BLaER1 (cell line): ENCODE data around the gene ARHGEF25.

Experiments used
- H3K27ac ChIP-seq: shearing (Covaris generic); formaldehyde crosslinking; 2 replicates; pipeline ENCODE4 v1.8.1; 2022
- H3K27me3 ChIP-seq: shearing (Covaris generic); formaldehyde crosslinking; 2 replicates; pipeline ENCODE4 v1.8.1; 2022
- H3K36me3 ChIP-seq: shearing (Covaris generic); formaldehyde crosslinking; 2 replicates; pipeline ENCODE4 v1.8.1; 2022
- H3K4me1 ChIP-seq: shearing (Covaris generic); formaldehyde crosslinking; 2 replicates; pipeline ENCODE4 v1.8.1; 2022
- H3K4me2 ChIP-seq: shearing (Covaris generic); formaldehyde crosslinking; 2 replicates; pipeline ENCODE4 v1.8.1; 2022
- H3K4me3 ChIP-seq: shearing (Covaris generic); formaldehyde crosslinking; 2 replicates; pipeline ENCODE4 v1.8.1; 2022
- H3K9ac ChIP-seq: shearing (Covaris generic); formaldehyde crosslinking; 2 replicates; pipeline ENCODE4 v1.8.1; 2022
- H3K9me3 ChIP-seq: shearing (Covaris generic); formaldehyde crosslinking; 2 replicates; pipeline ENCODE4 v1.8.1; 2022
- H4K20me1 ChIP-seq: shearing (Covaris generic); formaldehyde crosslinking; 2 replicates; pipeline ENCODE4 v1.8.1; 2022
- Cebpa-rat ChIP-seq: shearing (Covaris generic); IDR thresholded peaks from 2 replicates; pipeline ENCODE4 v1.8.1; 2022

Gene ARHGEF25

DNA sequence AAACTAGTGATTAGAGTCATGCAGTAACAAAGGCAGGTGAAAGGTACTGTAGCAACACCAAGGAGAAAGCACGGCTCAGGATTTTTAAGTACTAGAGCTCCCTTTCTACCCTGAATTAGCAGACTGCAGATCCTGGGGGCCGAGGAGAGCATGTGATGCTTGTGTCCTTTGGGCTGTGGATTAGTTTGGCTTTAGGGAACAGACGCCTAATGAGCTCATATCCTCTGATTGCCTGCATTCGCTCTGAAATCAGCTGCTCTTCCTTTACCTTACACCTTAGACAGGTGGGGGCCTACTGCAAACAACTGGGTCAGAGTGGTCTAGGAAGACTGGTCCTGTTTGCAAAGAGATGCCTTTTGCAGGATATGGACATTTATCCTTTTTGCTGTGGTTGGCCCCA lies 18.0 kb upstream of the ARHGEF25 start:
- TF ChIP-seq Cebpa-rat = no peak
- Histone ChIP-seq H3K27ac (no peak overlapping the region), H4K20me1 (no peaks in the 10 kb centered on the region), H3K36me3 (peaks cover 16% of the 10 kb centered on the region; the same call in 1 of the 2 replicates), H3K4me3 (no peak overlapping the region), H3K4me2 (no peak overlapping the region), H3K4me1 (peaks cover 21% of the 10 kb centered on the region), H3K9ac (no peak overlapping the region), H3K9me3 (no peaks in the 10 kb centered on the region; the same call in 1 of the 2 replicates), H3K27me3 (peaks cover 22% of the 10 kb centered on the region)

DNA sequence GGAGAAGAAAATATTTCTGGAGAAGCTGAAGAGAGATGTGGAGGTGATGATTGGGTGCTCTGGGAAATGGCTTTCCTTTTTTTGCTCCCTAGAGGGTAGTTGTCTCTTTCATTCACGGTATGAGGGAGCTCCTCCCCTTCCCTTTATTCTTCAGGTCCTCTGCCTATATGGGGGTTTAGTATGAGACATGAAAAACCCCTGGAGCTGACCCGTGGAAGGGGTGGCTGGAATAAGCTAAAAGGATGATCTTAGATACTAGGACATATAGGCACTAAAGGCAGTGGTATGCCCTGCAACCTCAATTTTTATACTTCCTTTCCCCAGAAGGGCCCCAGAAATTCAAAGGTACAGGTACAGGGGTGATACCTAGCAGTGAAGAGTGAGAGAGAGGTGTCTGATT lies 10.8 kb upstream of the ARHGEF25 start:
- H3K9ac ChIP-seq = no peak overlapping the region
- TF ChIP-seq Cebpa-rat = no peak
- no peaks in the 10 kb centered on the region for H4K20me1 ChIP-seq
- peaks cover 49% of the 10 kb centered on the region for H3K36me3 ChIP-seq
- peak overlapping the region; percentile 47 for H3K4me2 ChIP-seq
- H3K9me3 ChIP-seq = no peaks in the 10 kb centered on the region
- no peak overlapping the region for H3K4me3 ChIP-seq
- peaks cover 29% of the 10 kb centered on the region for H3K4me1 ChIP-seq
- no peak overlapping the region for H3K27ac ChIP-seq
- H3K27me3 ChIP-seq = peaks cover 32% of the 10 kb centered on the region

DNA sequence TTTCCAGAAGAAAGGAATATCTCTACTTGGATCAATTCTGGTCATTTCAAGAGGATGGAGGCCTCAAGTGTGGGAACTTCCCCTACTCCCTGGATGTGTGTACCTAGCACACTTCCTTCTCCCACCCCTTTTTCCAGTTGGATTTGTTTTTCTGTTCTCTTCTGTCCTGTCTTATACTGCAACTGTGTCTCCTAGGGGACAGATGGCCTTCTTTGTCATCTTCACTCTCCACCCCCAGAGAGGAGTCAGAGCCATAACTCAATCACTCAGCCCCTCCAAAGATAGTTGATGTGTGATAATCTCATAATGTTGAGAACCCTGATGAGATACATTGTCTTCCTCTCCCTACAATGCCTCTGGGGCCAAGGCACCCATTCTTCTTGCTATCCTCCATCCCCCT lies 8.7 kb upstream of the ARHGEF25 start:
- H3K4me2 ChIP-seq = no peak overlapping the region
- no peaks in the 10 kb centered on the region for H3K9me3 ChIP-seq
- no peak overlapping the region for H3K9ac ChIP-seq
- no peaks in the 10 kb centered on the region for H4K20me1 ChIP-seq
- H3K27me3 ChIP-seq = peaks cover 52% of the 10 kb centered on the region
- no peak overlapping the region for H3K4me3 ChIP-seq
- H3K27ac ChIP-seq = no peak overlapping the region
- peaks cover 34% of the 10 kb centered on the region for H3K4me1 ChIP-seq
- H3K36me3 ChIP-seq = peaks cover 42% of the 10 kb centered on the region
- no peak for TF ChIP-seq Cebpa-rat

DNA sequence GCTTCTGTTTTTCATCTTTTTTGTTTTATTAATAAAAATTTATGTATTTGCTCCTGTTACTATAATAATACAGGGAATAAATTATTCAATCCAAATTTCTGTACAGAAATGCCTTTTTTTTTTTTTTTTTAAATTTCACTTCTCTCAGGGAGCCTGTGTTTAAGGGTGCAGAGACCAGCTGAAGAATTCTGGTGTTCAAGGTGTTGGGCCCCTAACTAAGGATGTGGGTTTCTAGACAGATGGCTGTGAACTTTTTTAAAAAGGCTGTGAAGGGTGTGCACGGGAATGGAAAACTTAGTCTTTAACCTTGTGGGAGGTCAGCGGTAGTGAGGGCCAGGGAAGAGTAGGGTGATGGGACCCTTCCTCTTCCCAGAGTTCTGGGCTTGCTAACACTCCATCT lies 7.9 kb upstream of the ARHGEF25 start:
- Histone ChIP-seq H3K9me3 (no peaks in the 10 kb centered on the region), H3K36me3 (peaks cover 35% of the 10 kb centered on the region), H3K27ac (no peak overlapping the region), H3K4me2 (peak overlapping the region; percentile 90; the same call in 1 of the 2 replicates), H3K9ac (no peak overlapping the region), H3K4me3 (no peak overlapping the region), H3K4me1 (peaks cover 36% of the 10 kb centered on the region), H3K27me3 (peaks cover 60% of the 10 kb centered on the region), H4K20me1 (no peaks in the 10 kb centered on the region)
- TF ChIP-seq Cebpa-rat = no peak

DNA sequence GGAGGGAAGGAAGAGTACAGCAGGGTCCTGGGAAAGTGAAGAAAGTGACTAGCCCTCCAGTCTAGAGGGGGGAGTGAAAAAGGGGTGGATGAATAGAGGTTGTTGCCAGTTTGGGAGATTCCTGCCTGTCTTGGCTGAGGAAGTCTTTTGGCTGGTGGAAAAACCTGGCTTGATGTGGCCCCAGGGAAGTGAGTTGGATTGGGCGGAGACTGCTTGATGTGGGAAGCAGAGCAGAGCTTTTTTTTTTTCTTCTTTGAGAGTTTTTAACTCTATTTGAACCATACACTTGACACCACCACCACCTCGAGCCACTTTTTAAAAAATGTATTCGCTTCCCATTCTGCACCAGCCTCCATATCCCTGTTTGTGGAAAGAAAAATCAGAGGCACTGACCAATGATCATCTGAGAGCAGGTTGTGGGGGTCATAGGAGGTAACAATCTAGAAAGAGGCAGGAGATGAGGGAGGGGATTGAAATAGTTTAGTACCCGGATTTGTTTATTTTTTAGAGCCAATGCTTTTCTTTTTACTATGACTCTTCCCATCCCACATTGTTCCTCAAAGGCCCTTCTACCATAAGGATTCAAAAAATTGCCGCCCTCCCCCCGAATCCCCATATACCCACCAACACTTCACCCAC lies 7.3 kb upstream of the ARHGEF25 start:
- Histone ChIP-seq H3K4me3 (peak overlapping the region; percentile 68), H4K20me1 (no peaks in the 10 kb centered on the region), H3K27me3 (peaks cover 66% of the 10 kb centered on the region), H3K27ac (peak overlapping the region; percentile 67; the same call in 1 of the 2 replicates), H3K4me1 (peaks cover 42% of the 10 kb centered on the region), H3K4me2 (peak overlapping the region; percentile 90), H3K9ac (peak overlapping the region; percentile 68), H3K36me3 (peaks cover 33% of the 10 kb centered on the region), H3K9me3 (no peaks in the 10 kb centered on the region)
- no peak for TF ChIP-seq Cebpa-rat

DNA sequence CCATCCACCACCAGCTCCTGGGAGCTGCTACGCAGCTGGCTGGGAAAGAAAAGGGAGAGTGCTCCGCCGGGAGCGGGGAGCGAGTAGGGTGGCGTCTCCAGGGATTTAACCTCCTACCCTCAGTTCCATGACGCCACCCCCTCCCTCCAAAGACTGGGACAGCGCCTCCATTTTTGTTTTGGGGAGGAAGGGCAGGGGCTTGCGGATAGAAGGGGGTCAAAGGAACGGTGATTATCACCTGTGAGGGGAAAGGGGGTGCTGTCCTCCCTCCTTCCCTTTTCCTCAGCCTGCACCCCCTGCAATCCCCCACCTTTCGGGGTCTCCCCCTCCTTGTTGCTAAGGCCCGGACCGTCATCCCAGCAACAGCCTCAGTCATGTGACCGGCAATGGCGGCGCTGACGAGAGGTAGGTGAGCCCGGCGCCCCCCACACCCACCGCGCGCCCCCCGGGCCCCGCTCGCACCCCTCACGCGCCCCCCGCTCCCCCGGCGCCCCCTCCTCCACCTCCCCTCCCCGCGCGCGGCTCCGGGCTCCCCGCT lies 6.7 kb upstream of the ARHGEF25 start, which contains the start of gene DTX3:
DTX3 (plus strand) TSS at position 371 of the 538 bp plus-strand sequence. CDS start 1,694 bp downstream, outside the sequence.
- H3K36me3 ChIP-seq = peaks cover 27% of the 10 kb centered on the region
- H3K4me3 ChIP-seq = peak within 1 kb of the TSS; percentile 68
- no peak for TF ChIP-seq Cebpa-rat
- H3K4me2 ChIP-seq = peak within 1 kb of the TSS; percentile 90
- peaks cover 72% of the 10 kb centered on the region for H3K27me3 ChIP-seq
- peaks cover 44% of the 10 kb centered on the region for H3K4me1 ChIP-seq
- no peaks in the 10 kb centered on the region for H4K20me1 ChIP-seq
- peak within 1 kb of the TSS; percentile 67; the same call in 1 of the 2 replicates for H3K27ac ChIP-seq
- H3K9ac ChIP-seq = peak within 1 kb of the TSS; percentile 68
- no peaks in the 10 kb centered on the region for H3K9me3 ChIP-seq

DNA sequence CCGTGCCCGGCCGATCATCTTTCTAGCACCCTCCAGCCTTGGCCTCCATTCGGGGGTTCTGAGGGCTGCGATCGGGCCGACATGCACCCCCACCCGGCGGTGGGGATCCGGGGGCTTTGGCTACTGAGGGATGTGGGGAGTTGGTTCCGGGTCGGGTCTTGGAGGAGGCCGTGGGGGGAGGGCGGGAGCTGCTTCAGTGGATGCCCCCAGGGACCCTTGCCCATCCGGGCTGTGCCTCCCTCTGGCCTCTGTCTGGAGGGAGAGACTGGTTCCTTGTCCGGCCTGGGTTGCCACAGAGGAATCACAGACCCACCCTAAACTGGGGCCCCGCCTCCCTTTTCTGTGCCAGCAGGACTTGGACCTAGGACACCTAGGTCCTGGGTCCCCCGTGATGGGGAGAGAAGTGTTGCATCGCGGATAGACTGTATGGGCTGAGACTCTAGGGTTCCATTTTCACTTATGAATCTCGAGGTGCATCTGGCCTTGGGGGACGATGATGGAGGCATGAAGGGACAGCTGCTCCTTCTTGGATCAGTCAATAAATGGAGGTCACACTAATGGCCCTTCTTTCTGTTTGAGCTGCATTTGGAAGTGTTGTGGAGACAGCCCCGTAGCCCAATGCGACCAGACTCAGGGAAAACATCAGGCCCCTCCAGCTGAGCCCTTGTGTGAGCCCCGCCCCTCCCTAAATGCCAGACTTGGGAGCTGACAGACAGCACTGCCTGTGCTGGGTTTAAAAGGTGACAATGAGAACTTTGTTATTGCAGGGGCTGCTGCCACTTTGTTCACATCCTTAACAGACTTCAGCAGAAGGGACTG lies 6.0 kb upstream of the ARHGEF25 start:
- Histone ChIP-seq H3K4me1 (peaks cover 41% of the 10 kb centered on the region), H3K9me3 (no peaks in the 10 kb centered on the region), H3K9ac (peak overlapping the region; percentile 67; the same call in 1 of the 2 replicates), H3K4me3 (peak overlapping the region; percentile 68), H4K20me1 (no peaks in the 10 kb centered on the region), H3K4me2 (peak overlapping the region; percentile 90), H3K36me3 (peaks cover 23% of the 10 kb centered on the region), H3K27me3 (peaks cover 77% of the 10 kb centered on the region), H3K27ac (peak overlapping the region; percentile 49; the same call in 1 of the 2 replicates)
- TF ChIP-seq Cebpa-rat = no peak

DNA sequence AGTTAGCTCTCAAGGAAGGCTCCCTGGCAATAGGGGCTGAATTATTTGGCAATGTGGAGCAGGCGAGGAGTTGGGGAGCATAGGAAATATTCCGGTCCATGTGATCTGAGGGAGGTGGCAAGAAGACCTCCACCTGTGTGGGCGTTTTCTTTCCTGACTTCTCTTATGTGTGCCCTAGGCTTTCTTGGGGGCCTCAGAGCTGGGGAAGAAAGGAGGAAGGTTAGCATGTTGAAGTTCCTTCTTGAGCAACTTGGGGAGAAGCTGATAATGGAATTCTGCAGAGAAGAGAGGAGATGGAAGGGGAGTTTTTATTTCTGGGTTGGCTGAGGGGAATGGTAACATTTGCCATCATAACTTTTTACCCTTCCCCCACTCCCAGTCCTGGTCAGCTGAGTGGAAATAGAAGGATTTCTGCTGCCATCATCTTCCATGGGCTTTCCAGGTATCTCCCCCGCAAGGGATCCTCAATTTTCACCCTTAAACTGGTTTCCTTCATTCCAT lies 5.4 kb upstream of the ARHGEF25 start:
- Histone ChIP-seq H4K20me1 (no peaks in the 10 kb centered on the region), H3K9me3 (no peaks in the 10 kb centered on the region), H3K27ac (no peak overlapping the region), H3K4me3 (no peak overlapping the region), H3K4me2 (peak overlapping the region; percentile 90; the same call in 1 of the 2 replicates), H3K9ac (no peak overlapping the region), H3K36me3 (peaks cover 16% of the 10 kb centered on the region), H3K27me3 (peaks cover 83% of the 10 kb centered on the region), H3K4me1 (peaks cover 43% of the 10 kb centered on the region)
- TF ChIP-seq Cebpa-rat = no peak

DNA sequence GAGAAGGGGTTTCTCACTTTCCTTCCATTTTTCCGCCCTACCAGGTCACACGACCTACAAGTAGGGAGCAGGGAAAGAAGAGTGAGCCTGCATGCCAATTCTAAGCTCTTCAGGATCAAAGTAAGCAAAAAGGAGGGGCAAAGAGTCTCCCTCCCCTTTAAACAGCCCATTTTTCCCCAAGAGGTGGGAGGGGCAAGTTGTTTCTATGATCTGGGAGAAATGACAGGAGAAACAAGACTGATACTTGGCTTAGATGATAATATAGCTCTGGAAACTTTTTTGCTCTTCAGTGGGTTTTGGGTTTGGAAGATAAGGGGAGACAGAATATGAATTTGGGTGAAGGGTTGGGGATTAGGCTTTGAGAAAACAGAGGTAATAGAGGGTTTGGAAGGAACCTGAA lies 4.8 kb upstream of the ARHGEF25 start:
- Histone ChIP-seq H3K4me1 (peaks cover 45% of the 10 kb centered on the region), H3K9ac (no peak overlapping the region), H3K4me3 (no peak overlapping the region), H3K4me2 (no peak overlapping the region), H3K27ac (no peak overlapping the region), H4K20me1 (no peaks in the 10 kb centered on the region), H3K9me3 (no peaks in the 10 kb centered on the region), H3K27me3 (peaks cover 89% of the 10 kb centered on the region), H3K36me3 (peaks cover 11% of the 10 kb centered on the region; the same call in 1 of the 2 replicates)
- TF ChIP-seq Cebpa-rat = no peak

DNA sequence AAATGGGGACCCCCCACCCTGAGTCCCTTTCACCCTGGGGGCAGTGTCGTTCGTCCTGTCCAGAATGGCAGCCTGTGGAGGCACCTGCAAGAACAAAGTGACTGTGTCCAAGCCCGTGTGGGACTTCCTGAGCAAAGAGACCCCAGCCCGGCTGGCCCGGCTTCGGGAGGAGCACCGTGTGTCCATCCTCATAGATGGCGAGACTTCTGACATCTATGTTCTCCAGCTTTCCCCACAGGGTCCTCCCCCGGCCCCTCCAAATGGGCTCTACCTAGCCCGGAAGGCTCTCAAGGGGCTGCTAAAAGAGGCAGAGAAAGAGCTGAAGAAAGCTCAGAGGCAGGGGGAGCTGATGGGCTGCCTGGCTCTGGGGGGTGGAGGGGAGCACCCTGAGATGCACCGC lies 4.4 kb upstream of the ARHGEF25 start:
- H3K4me3 ChIP-seq = no peak overlapping the region
- H3K9ac ChIP-seq = no peak overlapping the region
- TF ChIP-seq Cebpa-rat = no peak

More for the DNA sequence above, 4.4 kb upstream of the ARHGEF25 start:
- Histone ChIP-seq H3K4me2 (no peak overlapping the region), H3K36me3 (peaks cover 9% of the 10 kb centered on the region; the same call in 1 of the 2 replicates), H3K27ac (no peak overlapping the region), H3K4me1 (peaks cover 46% of the 10 kb centered on the region), H3K27me3 (peaks cover 90% of the 10 kb centered on the region), H3K9me3 (no peaks in the 10 kb centered on the region), H4K20me1 (no peaks in the 10 kb centered on the region)
